GM23338 (cell line): Measurements from ENCODE around the gene CD22. TPM values are rescaled to one million over a fixed set of nuclear protein-coding genes. Genes with fewer than 3 reads are reported as not detected.

Experiments used
- ATAC-seq: fragments of 200-7000 bp; cut with Tn5 transposase; 3 replicates; pipeline ENCODE4 v1.9.1; 2020
- DNase-seq: peaks from one replicate; pipeline ENCODE4 v3.0.0-alpha.2; 2015; ENCODE audit warnings: low spot score
- H2AFZ ChIP-seq: fragments of 200-600 bp; sonication (generic); 2 replicates; pipeline ENCODE4 v1.8.0; 2016; ENCODE audit warnings: antibody characterized with exemption, mild to moderate bottlenecking, moderate library complexity
- H3F3A ChIP-seq: fragments of 200-600 bp; sonication (generic); replicated peaks from 2 replicates; pipeline ENCODE4 v1.8.0; 2017; ENCODE audit warnings: antibody characterized with exemption, mixed run types, low read depth
- H3K27ac ChIP-seq: fragments of 200-600 bp; sonication (generic); 2 replicates; pipeline ENCODE4 v1.6.1; 2016; ENCODE audit warnings: low read depth
- H3K27me3 ChIP-seq: fragments of 200-600 bp; sonication (generic); 2 replicates; pipeline ENCODE4 v1.8.0; 2016; ENCODE audit warnings: mild to moderate bottlenecking, mixed run types, moderate library complexity; ENCODE audit not compliant: insufficient read depth
- H3K36me3 ChIP-seq: fragments of 200-600 bp; sonication (generic); 2 replicates; pipeline ENCODE4 v1.8.0; 2016; ENCODE audit warnings: mild to moderate bottlenecking; ENCODE audit not compliant: insufficient read depth
- H3K4me1 ChIP-seq: fragments of 200-600 bp; sonication (generic); 2 replicates; pipeline ENCODE4 v1.8.0; 2016; ENCODE audit warnings: mild to moderate bottlenecking, moderate library complexity; ENCODE audit not compliant: insufficient read depth
- H3K4me2 ChIP-seq: fragments of 200-600 bp; sonication (generic); 2 replicates; pipeline ENCODE4 v1.7.1; 2017; ENCODE audit warnings: mixed run types
- H3K4me3 ChIP-seq: fragments of 200-600 bp; sonication (generic); 2 replicates; pipeline ENCODE4 v1.6.1; 2016; ENCODE audit warnings: mixed run types
- H3K79me2 ChIP-seq: fragments of 200-600 bp; sonication (generic); replicated peaks from 2 replicates; pipeline ENCODE4 v1.8.0; 2017; ENCODE audit warnings: mild to moderate bottlenecking; ENCODE audit not compliant: insufficient read depth
- H3K9me2 ChIP-seq: fragments of 200-600 bp; sonication (generic); 2 replicates; pipeline ENCODE4 v1.8.0; 2017; ENCODE audit not compliant: insufficient read depth
- H4K20me1 ChIP-seq: fragments of 200-600 bp; sonication (generic); replicated peaks from 2 replicates; pipeline ENCODE4 v1.8.0; 2017; ENCODE audit warnings: mild to moderate bottlenecking; ENCODE audit not compliant: insufficient read depth
- H3K27ac Mint-ChIP-seq: 2 replicates; pipeline ENCODE4 v1.8.0; 2020; ENCODE audit warnings: inconsistent platforms, mild to moderate bottlenecking, moderate library complexity, mixed read lengths
- H3K27me3 Mint-ChIP-seq: 3 replicates; pipeline ENCODE4 v1.8.0; 2022; ENCODE audit warnings: low read depth, mild to moderate bottlenecking, moderate library complexity, mixed read lengths, inconsistent platforms; ENCODE audit not compliant: insufficient read depth, poor library complexity
- H3K36me3 Mint-ChIP-seq: 3 replicates; pipeline ENCODE4 v1.8.0; 2021; ENCODE audit warnings: low read depth, mild to moderate bottlenecking, inconsistent platforms, moderate library complexity, mixed read lengths
- H3K4me1 Mint-ChIP-seq: 3 replicates; pipeline ENCODE4 v1.8.0; 2020; ENCODE audit warnings: mild to moderate bottlenecking, inconsistent platforms, mixed read lengths
- H3K4me3 Mint-ChIP-seq: 3 replicates; pipeline ENCODE4 v1.8.0; 2021; ENCODE audit warnings: moderate library complexity, mild to moderate bottlenecking, inconsistent platforms, mixed read lengths
- H3K9me3 Mint-ChIP-seq: 3 replicates; pipeline ENCODE4 v1.8.0; 2020; ENCODE audit warnings: moderate library complexity, mild to moderate bottlenecking, inconsistent platforms, mixed read lengths
- CREB1 ChIP-seq: fragments of 250-450 bp; sonication (Bioruptor Pico); IDR thresholded peaks from 2 replicates; pipeline ENCODE4 v1.5.0; 2020; ENCODE audit warnings: low read depth, mild to moderate bottlenecking, moderate library complexity
- CTCF ChIP-seq, 2 experiments: fragments of 200-600 bp in 1 of 2; sonication (generic) in 1 of 2; conservative IDR thresholded peaks; 2 replicates each; pipeline versions ENCODE4 v1.5.1 to v1.6.1; 2016 to 2017; ENCODE audit warnings: antibody characterized with exemption in 2 of 2, low read depth in 2 of 2, mild to moderate bottlenecking in 2 of 2, moderate library complexity in 1 of 2
- EZH2 ChIP-seq: fragments of 200-600 bp; sonication (generic); IDR thresholded peaks from one replicate; pipeline ENCODE4 v1.8.0; 2017; ENCODE audit warnings: antibody characterized with exemption, mild to moderate bottlenecking, low read depth; ENCODE audit not compliant: unreplicated experiment
- EZH2phosphoT487 ChIP-seq: fragments of 200-600 bp; sonication (generic); IDR thresholded peaks from one replicate; pipeline ENCODE4 v1.8.1; 2018; ENCODE audit warnings: antibody characterized with exemption; ENCODE audit not compliant: unreplicated experiment
- JUNB ChIP-seq: IDR thresholded peaks from one replicate; pipeline ENCODE4 v1.6.1; 2016; ENCODE audit warnings: antibody characterized with exemption; ENCODE audit not compliant: unreplicated experiment
- NANOG ChIP-seq: IDR thresholded peaks from 2 replicates; pipeline ENCODE4 v1.6.1; 2016; ENCODE audit warnings: antibody characterized with exemption, borderline replicate concordance
- POLR2AphosphoS5 ChIP-seq: IDR thresholded peaks from 2 replicates; pipeline ENCODE4 v1.6.1; 2016; ENCODE audit warnings: antibody characterized with exemption, low read depth
- STAT1 ChIP-seq: IDR thresholded peaks from one replicate; pipeline ENCODE4 v1.6.1; 2016; ENCODE audit warnings: antibody characterized with exemption; ENCODE audit not compliant: unreplicated experiment
- ZNF114 ChIP-seq: fragments of 250-450 bp; sonication (Bioruptor Pico); IDR thresholded peaks from 2 replicates; pipeline ENCODE4 v1.5.0; 2020; ENCODE audit warnings: mild to moderate bottlenecking, moderate library complexity
- ZNF331 ChIP-seq: fragments of 250-450 bp; sonication (Bioruptor Pico); IDR thresholded peaks from 2 replicates; pipeline ENCODE4 v1.5.0; 2020; ENCODE audit warnings: low read depth, mild to moderate bottlenecking, moderate library complexity
- ZNF462 ChIP-seq: fragments of 250-450 bp; sonication (Bioruptor Pico); IDR thresholded peaks from 2 replicates; pipeline ENCODE4 v1.5.0; 2020; ENCODE audit warnings: mild to moderate bottlenecking, moderate library complexity
- polyA plus RNA-seq: library from polyadenylated mRNA; unstranded; fragments of >200 nt; fragmentation: Nextera tagmentation; extraction: Ambion mirVana; gene quantifications from 2 replicates; pipeline ENCODE4 v1.2.1, GENCODE V29; 2016
- total RNA-seq: library from RNA; depleted of rRNA; stranded (reverse); fragments of >200 nt; shearing (Covaris generic); gene quantifications from 2 replicates; pipeline ENCODE4 v1.2.3, GENCODE V29; 2014
- TF ChIP-seq, protein P1 (sequence below): IDR thresholded peaks from one replicate; pipeline ENCODE4 v1.6.1; 2018; ENCODE audit warnings: antibody characterized with exemption; ENCODE audit not compliant: unreplicated experiment
- TF ChIP-seq, protein P2 (sequence below): IDR thresholded peaks from 2 replicates; pipeline ENCODE4 v1.6.1; 2016; ENCODE audit warnings: antibody characterized with exemption

CD22 gene
- total and polyA plus RNA-seq, 2 experiments from 2014 or later = 0.10 to 0.32 TPM

GRCh38 chr19:35301961-35302360 lies 27.0 kb upstream of the CD22 start:
- no peak overlapping the region for H3K4me3 Mint-ChIP-seq
- H3K79me2 ChIP-seq = no peaks in the 10 kb centered on the region
- H3K36me3 Mint-ChIP-seq = no peaks in the 10 kb centered on the region
- no peaks in the 10 kb centered on the region; the same call in 1 of the 2 replicates for H3K4me1 ChIP-seq
- no peaks in the 10 kb centered on the region for H3K27me3 ChIP-seq
- H3K4me2 ChIP-seq = no peak overlapping the region
- H3K27ac ChIP-seq = no peak overlapping the region
- H3K27me3 Mint-ChIP-seq = peaks cover 9% of the 10 kb centered on the region
- no peak overlapping the region for H3K27ac Mint-ChIP-seq
- no peak overlapping the region for H3K4me3 ChIP-seq
- H2AFZ ChIP-seq = no peak overlapping the region
- no peaks in the 10 kb centered on the region for H3K9me3 Mint-ChIP-seq
- H4K20me1 ChIP-seq = no peaks in the 10 kb centered on the region
- ATAC-seq (no peak), DNase-seq (no peak)
- TF ChIP-seq ZNF331 (CRISPR knock-in tag) (no peak), ZNF114 (CRISPR knock-in tag) (no peak), STAT1 (no peak), ZNF462 (no peak), CTCF (conservative IDR thresholded peaks at IDR 0.05; ENCODE audit: low read depth in 2 of 2) (no peak), EZH2phosphoT487 (no peak), POLR2AphosphoS5 (no peak), CREB1 (CRISPR knock-in tag) (no peak), EZH2 (no peak), NANOG (no peak), JUNB (no peak)
- TF ChIP-seq, protein P1, sequence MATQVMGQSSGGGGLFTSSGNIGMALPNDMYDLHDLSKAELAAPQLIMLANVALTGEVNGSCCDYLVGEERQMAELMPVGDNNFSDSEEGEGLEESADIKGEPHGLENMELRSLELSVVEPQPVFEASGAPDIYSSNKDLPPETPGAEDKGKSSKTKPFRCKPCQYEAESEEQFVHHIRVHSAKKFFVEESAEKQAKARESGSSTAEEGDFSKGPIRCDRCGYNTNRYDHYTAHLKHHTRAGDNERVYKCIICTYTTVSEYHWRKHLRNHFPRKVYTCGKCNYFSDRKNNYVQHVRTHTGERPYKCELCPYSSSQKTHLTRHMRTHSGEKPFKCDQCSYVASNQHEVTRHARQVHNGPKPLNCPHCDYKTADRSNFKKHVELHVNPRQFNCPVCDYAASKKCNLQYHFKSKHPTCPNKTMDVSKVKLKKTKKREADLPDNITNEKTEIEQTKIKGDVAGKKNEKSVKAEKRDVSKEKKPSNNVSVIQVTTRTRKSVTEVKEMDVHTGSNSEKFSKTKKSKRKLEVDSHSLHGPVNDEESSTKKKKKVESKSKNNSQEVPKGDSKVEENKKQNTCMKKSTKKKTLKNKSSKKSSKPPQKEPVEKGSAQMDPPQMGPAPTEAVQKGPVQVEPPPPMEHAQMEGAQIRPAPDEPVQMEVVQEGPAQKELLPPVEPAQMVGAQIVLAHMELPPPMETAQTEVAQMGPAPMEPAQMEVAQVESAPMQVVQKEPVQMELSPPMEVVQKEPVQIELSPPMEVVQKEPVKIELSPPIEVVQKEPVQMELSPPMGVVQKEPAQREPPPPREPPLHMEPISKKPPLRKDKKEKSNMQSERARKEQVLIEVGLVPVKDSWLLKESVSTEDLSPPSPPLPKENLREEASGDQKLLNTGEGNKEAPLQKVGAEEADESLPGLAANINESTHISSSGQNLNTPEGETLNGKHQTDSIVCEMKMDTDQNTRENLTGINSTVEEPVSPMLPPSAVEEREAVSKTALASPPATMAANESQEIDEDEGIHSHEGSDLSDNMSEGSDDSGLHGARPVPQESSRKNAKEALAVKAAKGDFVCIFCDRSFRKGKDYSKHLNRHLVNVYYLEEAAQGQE = no peak
- TF ChIP-seq, protein P2, sequence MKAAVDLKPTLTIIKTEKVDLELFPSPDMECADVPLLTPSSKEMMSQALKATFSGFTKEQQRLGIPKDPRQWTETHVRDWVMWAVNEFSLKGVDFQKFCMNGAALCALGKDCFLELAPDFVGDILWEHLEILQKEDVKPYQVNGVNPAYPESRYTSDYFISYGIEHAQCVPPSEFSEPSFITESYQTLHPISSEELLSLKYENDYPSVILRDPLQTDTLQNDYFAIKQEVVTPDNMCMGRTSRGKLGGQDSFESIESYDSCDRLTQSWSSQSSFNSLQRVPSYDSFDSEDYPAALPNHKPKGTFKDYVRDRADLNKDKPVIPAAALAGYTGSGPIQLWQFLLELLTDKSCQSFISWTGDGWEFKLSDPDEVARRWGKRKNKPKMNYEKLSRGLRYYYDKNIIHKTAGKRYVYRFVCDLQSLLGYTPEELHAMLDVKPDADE = no peak
- H3K36me3 ChIP-seq = no peaks in the 10 kb centered on the region
- H3K9me2 ChIP-seq = no peaks in the 10 kb centered on the region
- H3K4me1 Mint-ChIP-seq = peaks cover 5% of the 10 kb centered on the region; the same call in 2 of the 3 replicates
- H3F3A ChIP-seq = peaks cover 8% of the 10 kb centered on the region
